Measurements from ENCODE around the gene SLC29A4.

GRCh38 chr7:5310822-5311405 lies 28.2 kb downstream of the SLC29A4 start:
- no peak for TF ChIP-seq CTCF (IDR thresholded peaks at IDR 0.05)
- TF ChIP-seq POLR2AphosphoS5 (IDR thresholded peaks at IDR 0.05; ENCODE audit: low read depth, low read length), result no peak; the same call in 1 of the 2 replicates
